ENCODE data around the gene GAD1. TPM values are rescaled to one million over a fixed set of nuclear protein-coding genes. Genes with fewer than 3 reads are reported as not detected.

The GAD1 gene
- polyA plus RNA-seq, 3 donors from 2014 or later: not detected

- Mint-ChIP-seq H3K36me3 (no peaks in the 10 kb centered on the region), H3K9me3 (no peaks in the 10 kb centered on the region), H3K27ac (peak overlapping the region in 2 of 6 donors; percentile 25 to 54), H3K4me3 (peak overlapping the region in 3 of 5 donors; percentile 18 to 57 (median 54)), H3K4me1 (peaks cover 15% of the 10 kb centered on the region in 2 donors), H3K27me3 (ENCODE audit: low read depth in 3 of 3) (peaks cover 2 to 8% (median 6%) of the 10 kb centered on the region in 3 donors)
- no peak for DNase-seq
These were observed 61.4 kb downstream of the GAD1 start for GRCh38 chr2:170878066-170878465.

GRCh38 chr2:170878505-170878904 is 61.8 kb downstream of the GAD1 start:
- no peaks in the 10 kb centered on the region for H3K9me3 Mint-ChIP-seq
- peak overlapping the region in 4 of 6 donors; percentile 24 to 54 (median 36) for H3K27ac Mint-ChIP-seq
- peak; percentile 2 to 14 (median 6) for DNase-seq
- H3K27me3 Mint-ChIP-seq (ENCODE audit: low read depth in 3 of 3): peaks cover 0 to 6% (median 4%) of the 10 kb centered on the region in 3 donors
- H3K4me3 Mint-ChIP-seq: peak overlapping the region; percentile 18 to 57 (median 42)
- H3K36me3 Mint-ChIP-seq: no peaks in the 10 kb centered on the region
- H3K4me1 Mint-ChIP-seq: peaks cover 10 to 11% of the 10 kb centered on the region in 2 donors

- H3K4me1 Mint-ChIP-seq: peaks cover 10 to 11% of the 10 kb centered on the region in 2 donors
- H3K9me3 Mint-ChIP-seq: peaks cover 0 to 3% (median 0%) of the 10 kb centered on the region in 6 donors
- H3K4me3 Mint-ChIP-seq: no peak overlapping the region
- no peak for DNase-seq
- H3K36me3 Mint-ChIP-seq: peaks cover 0 to 4% (median 0%) of the 10 kb centered on the region in 3 donors
- no peak overlapping the region for H3K27ac Mint-ChIP-seq
- peaks cover 1 to 8% (median 3%) of the 10 kb centered on the region in 3 donors for H3K27me3 Mint-ChIP-seq (ENCODE audit: low read depth in 3 of 3)
These were observed 65.2 kb downstream of the GAD1 start for GRCh38 chr2:170881840-170882239.

GRCh38 chr2:170882758-170883157 is 66.1 kb downstream of the GAD1 start:
- H3K27me3 Mint-ChIP-seq (ENCODE audit: low read depth in 3 of 3): peaks cover 1 to 8% (median 3%) of the 10 kb centered on the region in 3 donors
- no peak overlapping the region for H3K27ac Mint-ChIP-seq
- H3K4me3 Mint-ChIP-seq: no peak overlapping the region
- DNase-seq: no peak
- peaks cover 0 to 4% (median 0%) of the 10 kb centered on the region in 3 donors for H3K36me3 Mint-ChIP-seq
- peaks cover 0 to 3% (median 0%) of the 10 kb centered on the region in 6 donors for H3K9me3 Mint-ChIP-seq
- H3K4me1 Mint-ChIP-seq: peaks cover 10% of the 10 kb centered on the region in 2 donors

- Mint-ChIP-seq H3K9me3 (peaks cover 0 to 3% (median 0%) of the 10 kb centered on the region in 6 donors), H3K4me3 (no peak overlapping the region), H3K27me3 (ENCODE audit: low read depth in 3 of 3) (peaks cover 1 to 8% (median 3%) of the 10 kb centered on the region in 3 donors), H3K4me1 (peaks cover under 1 to 1% of the 10 kb centered on the region in 2 donors), H3K27ac (no peak overlapping the region), H3K36me3 (peaks cover 0 to 4% (median 0%) of the 10 kb centered on the region in 3 donors)
- no peak for DNase-seq
These were observed 67.0 kb downstream of the GAD1 start for GRCh38 chr2:170883683-170884082.

- Mint-ChIP-seq H3K27me3 (ENCODE audit: low read depth in 3 of 3) (peaks cover 1 to 7% (median 3%) of the 10 kb centered on the region in 3 donors), H3K4me1 (no peaks in the 10 kb centered on the region), H3K9me3 (peaks cover 0 to 3% (median 0%) of the 10 kb centered on the region in 6 donors), H3K36me3 (peaks cover 0 to 4% (median 0%) of the 10 kb centered on the region in 3 donors), H3K27ac (no peak overlapping the region), H3K4me3 (no peak overlapping the region)
- no peak for DNase-seq
These were observed 68.6 kb downstream of the GAD1 start for GRCh38 chr2:170885130-170885791.

- Mint-ChIP-seq H3K27ac (no peak overlapping the region), H3K9me3 (peaks cover 0 to 3% (median 0%) of the 10 kb centered on the region in 6 donors), H3K27me3 (ENCODE audit: low read depth in 3 of 3) (peaks cover 1 to 7% (median 3%) of the 10 kb centered on the region in 3 donors), H3K4me3 (no peak overlapping the region), H3K4me1 (no peaks in the 10 kb centered on the region), H3K36me3 (peaks cover 0 to 4% (median 0%) of the 10 kb centered on the region in 3 donors)
- DNase-seq: no peak
These were observed 69.7 kb downstream of the GAD1 start for GRCh38 chr2:170886386-170886785.

GRCh38 chr2:170887496-170887895 is 70.8 kb downstream of the GAD1 start:
- H3K27ac Mint-ChIP-seq: no peak overlapping the region
- peaks cover 0 to 3% (median 0%) of the 10 kb centered on the region in 6 donors for H3K9me3 Mint-ChIP-seq
- no peak for DNase-seq
- no peaks in the 10 kb centered on the region for H3K4me1 Mint-ChIP-seq
- peaks cover 1 to 7% (median 3%) of the 10 kb centered on the region in 3 donors for H3K27me3 Mint-ChIP-seq (ENCODE audit: low read depth in 3 of 3)
- H3K36me3 Mint-ChIP-seq: peaks cover 0 to 4% (median 0%) of the 10 kb centered on the region in 3 donors
- no peak overlapping the region for H3K4me3 Mint-ChIP-seq

GRCh38 chr2:170887896-170888295 is 71.2 kb downstream of the GAD1 start:
- Mint-ChIP-seq H3K9me3 (peaks cover 0 to 3% (median 0%) of the 10 kb centered on the region in 6 donors), H3K4me1 (no peaks in the 10 kb centered on the region), H3K36me3 (peaks cover 0 to 4% (median 0%) of the 10 kb centered on the region in 3 donors), H3K27me3 (ENCODE audit: low read depth in 3 of 3) (peaks cover 1 to 7% (median 3%) of the 10 kb centered on the region in 3 donors), H3K4me3 (no peak overlapping the region), H3K27ac (no peak overlapping the region)
- no peak for DNase-seq

GRCh38 chr2:170891893-170892292 is 75.2 kb downstream of the GAD1 start:
- H3K36me3 Mint-ChIP-seq: no peaks in the 10 kb centered on the region

GRCh38 chr2:170892391-170892951 is 75.8 kb downstream of the GAD1 start:
- Mint-ChIP-seq H3K27me3 (ENCODE audit: low read depth in 3 of 3) (peaks cover 0 to 2% (median 0%) of the 10 kb centered on the region in 3 donors), H3K4me1 (no peaks in the 10 kb centered on the region), H3K36me3 (no peaks in the 10 kb centered on the region), H3K9me3 (no peaks in the 10 kb centered on the region), H3K4me3 (no peak overlapping the region), H3K27ac (no peak overlapping the region)
- DNase-seq: no peak

More at GRCh38 chr2:170891893-170892292, 75.2 kb downstream of the GAD1 start:
- Mint-ChIP-seq H3K27ac (no peak overlapping the region), H3K4me3 (no peak overlapping the region), H3K27me3 (ENCODE audit: low read depth in 3 of 3) (peaks cover 0 to 2% (median 0%) of the 10 kb centered on the region in 3 donors), H3K4me1 (no peaks in the 10 kb centered on the region), H3K9me3 (no peaks in the 10 kb centered on the region)
- no peak for DNase-seq

- DNase-seq: no peak
- Mint-ChIP-seq H3K27me3 (ENCODE audit: low read depth in 3 of 3) (peaks cover 0 to 6% (median 4%) of the 10 kb centered on the region in 3 donors), H3K4me3 (no peak overlapping the region), H3K4me1 (no peaks in the 10 kb centered on the region), H3K36me3 (no peaks in the 10 kb centered on the region), H3K9me3 (no peaks in the 10 kb centered on the region), H3K27ac (no peak overlapping the region)
These were observed 78.5 kb downstream of the GAD1 start for GRCh38 chr2:170895023-170895757.

- H3K27me3 Mint-ChIP-seq (ENCODE audit: low read depth in 3 of 3): peaks cover 0 to 6% (median 4%) of the 10 kb centered on the region in 3 donors
- no peak overlapping the region for H3K27ac Mint-ChIP-seq
- H3K4me1 Mint-ChIP-seq: no peaks in the 10 kb centered on the region
- no peaks in the 10 kb centered on the region for H3K9me3 Mint-ChIP-seq
- no peak overlapping the region for H3K4me3 Mint-ChIP-seq
- no peak for DNase-seq
- H3K36me3 Mint-ChIP-seq: no peaks in the 10 kb centered on the region
These were observed 79.9 kb downstream of the GAD1 start for GRCh38 chr2:170896622-170897021.

- no peaks in the 10 kb centered on the region for H3K36me3 Mint-ChIP-seq
- no peak overlapping the region for H3K27ac Mint-ChIP-seq
- H3K4me1 Mint-ChIP-seq: no peaks in the 10 kb centered on the region
- H3K9me3 Mint-ChIP-seq: no peaks in the 10 kb centered on the region
- no peak for DNase-seq
- H3K4me3 Mint-ChIP-seq: no peak overlapping the region
- peaks cover 0 to 6% (median 4%) of the 10 kb centered on the region in 3 donors for H3K27me3 Mint-ChIP-seq (ENCODE audit: low read depth in 3 of 3)
These were observed 80.4 kb downstream of the GAD1 start for GRCh38 chr2:170897108-170897507.

Data from immature natural killer cell (primary cell).